Activated T-cell treated with anti-CD3 and anti-CD28 coated beads, Interleukin-2, amount 50 U/mL, for 4 hours (primary cell): ENCODE measurements around the gene TBC1D1. TPM values are rescaled to one million over a fixed set of nuclear protein-coding genes. Genes with fewer than 3 reads are reported as not detected.
"Not testable (repeated sequence)": the region's sequence is repeated elsewhere in the genome, so short reads cannot be mapped to it uniquely, and the experiment has no call there.

Experiments used
- ATAC-seq, 2 donors: fragments of 200-7000 bp; cut with Tn5 transposase; one replicate each; pipeline ENCODE4 v1.10.0; 2021
- DNase-seq: peaks from one replicate; pipeline ENCODE4 v3.0.0-alpha.2; 2020
- H3K27me3 Mint-ChIP-seq: one replicate; pipeline ENCODE4 v1.8.0; 2021; ENCODE audit warnings: low read depth, mixed read lengths
- H3K36me3 Mint-ChIP-seq: one replicate; pipeline ENCODE4 v1.8.0; 2022; ENCODE audit warnings: mixed read lengths; ENCODE audit not compliant: insufficient read depth
- H3K4me1 Mint-ChIP-seq: one replicate; pipeline ENCODE4 v1.8.0; 2021; ENCODE audit warnings: low read depth, mixed read lengths
- H3K4me3 Mint-ChIP-seq: one replicate; pipeline ENCODE4 v1.8.0; 2021; ENCODE audit warnings: mild to moderate bottlenecking, moderate library complexity, mixed read lengths
- H3K9me3 Mint-ChIP-seq: one replicate; pipeline ENCODE4 v1.8.0; 2021; ENCODE audit warnings: mixed read lengths
- total RNA-seq, 3 donors: library from RNA; stranded (reverse); gene quantifications; one replicate each; pipeline ENCODE4 v1.2.1, GENCODE V29; 2021

TBC1D1 gene
- total RNA-seq, 3 donors from 2014 or later: 29.4 to 42.0 (median 38.8) TPM

GRCh38 chr4:37958932-37959331 is 68.0 kb downstream of the TBC1D1 start:
- DNase-seq (no peak), ATAC-seq (no peak)
- H3K4me3 Mint-ChIP-seq: no peak overlapping the region
- H3K27me3 Mint-ChIP-seq: no peaks in the 10 kb centered on the region
- peaks cover 14% of the 10 kb centered on the region for H3K4me1 Mint-ChIP-seq
- peaks cover 8% of the 10 kb centered on the region for H3K36me3 Mint-ChIP-seq
- no peaks in the 10 kb centered on the region for H3K9me3 Mint-ChIP-seq

- Mint-ChIP-seq H3K4me1 (peaks cover 9% of the 10 kb centered on the region), H3K36me3 (peaks cover 8% of the 10 kb centered on the region), H3K9me3 (no peaks in the 10 kb centered on the region), H3K4me3 (no peak within 1 kb of the TSS), H3K27me3 (no peaks in the 10 kb centered on the region)
- no peak for DNase-seq
- no peak for ATAC-seq
Observed at GRCh38 chr4:37960098-37960497, 69.2 kb downstream of the TBC1D1 start, which contains the start of gene PTTG2. PTTG2 (plus strand) TSS chr4:37960398; CDS start chr4:37960435, 37 bp downstream.

GRCh38 chr4:37960679-37961450 is 70.0 kb downstream of the TBC1D1 start:
- Mint-ChIP-seq H3K9me3 (no peaks in the 10 kb centered on the region), H3K4me3 (no peak overlapping the region), H3K36me3 (peaks cover 8% of the 10 kb centered on the region), H3K27me3 (no peaks in the 10 kb centered on the region), H3K4me1 (peaks cover 8% of the 10 kb centered on the region)
- ATAC-seq (no peak), DNase-seq (no peak)

- Mint-ChIP-seq H3K36me3 (peaks cover 5% of the 10 kb centered on the region), H3K4me3 (no peak overlapping the region), H3K9me3 (peaks cover 3% of the 10 kb centered on the region), H3K27me3 (no peaks in the 10 kb centered on the region), H3K4me1 (peaks cover 17% of the 10 kb centered on the region)
- DNase-seq (no peak), ATAC-seq (no peak)
Observed at GRCh38 chr4:37964734-37965457, 74.0 kb downstream of the TBC1D1 start.

GRCh38 chr4:37966044-37966443 is 75.2 kb downstream of the TBC1D1 start:
- ATAC-seq (no peak), DNase-seq (no peak)
- Mint-ChIP-seq H3K4me1 (peaks cover 23% of the 10 kb centered on the region), H3K4me3 (no peak overlapping the region), H3K36me3 (peaks cover 5% of the 10 kb centered on the region), H3K27me3 (no peaks in the 10 kb centered on the region), H3K9me3 (peaks cover 3% of the 10 kb centered on the region)

- peak overlapping the region; percentile 7 for H3K4me3 Mint-ChIP-seq
- peaks cover 5% of the 10 kb centered on the region for H3K36me3 Mint-ChIP-seq
- no peaks in the 10 kb centered on the region for H3K27me3 Mint-ChIP-seq
- DNase-seq (no peak), ATAC-seq (no peak)
- H3K4me1 Mint-ChIP-seq: peaks cover 25% of the 10 kb centered on the region
- peaks cover 3% of the 10 kb centered on the region for H3K9me3 Mint-ChIP-seq
Observed at GRCh38 chr4:37967736-37968135, 76.9 kb downstream of the TBC1D1 start.

GRCh38 chr4:37968747-37969146 is 77.9 kb downstream of the TBC1D1 start:
- H3K36me3 Mint-ChIP-seq: peaks cover 5% of the 10 kb centered on the region
- peaks cover 29% of the 10 kb centered on the region for H3K4me1 Mint-ChIP-seq
- DNase-seq (no peak), ATAC-seq (no peak)
- peaks cover 3% of the 10 kb centered on the region for H3K9me3 Mint-ChIP-seq
- no peak overlapping the region for H3K4me3 Mint-ChIP-seq
- no peaks in the 10 kb centered on the region for H3K27me3 Mint-ChIP-seq

- peak; percentile 75 to 77 for ATAC-seq
- H3K4me1 Mint-ChIP-seq: peaks cover 22% of the 10 kb centered on the region
- DNase-seq: peak; percentile 41
- H3K4me3 Mint-ChIP-seq: no peak overlapping the region
- peaks cover 3% of the 10 kb centered on the region for H3K9me3 Mint-ChIP-seq
- H3K27me3 Mint-ChIP-seq: no peaks in the 10 kb centered on the region
- H3K36me3 Mint-ChIP-seq: peaks cover 5% of the 10 kb centered on the region
Observed at GRCh38 chr4:37970702-37971101, 79.8 kb downstream of the TBC1D1 start.

- Mint-ChIP-seq H3K36me3 (peaks cover 5% of the 10 kb centered on the region), H3K9me3 (peaks cover 3% of the 10 kb centered on the region), H3K4me1 (peaks cover 19% of the 10 kb centered on the region), H3K27me3 (no peaks in the 10 kb centered on the region), H3K4me3 (no peak overlapping the region)
- ATAC-seq: no peak
- DNase-seq: no peak
Observed at GRCh38 chr4:37971202-37971601, 80.3 kb downstream of the TBC1D1 start.

- peaks cover 3% of the 10 kb centered on the region for H3K9me3 Mint-ChIP-seq
- H3K4me1 Mint-ChIP-seq: peaks cover 22% of the 10 kb centered on the region
- H3K4me3 Mint-ChIP-seq: no peak overlapping the region
- H3K36me3 Mint-ChIP-seq: peaks cover 5% of the 10 kb centered on the region
- DNase-seq (no peak), ATAC-seq (no peak)
- no peaks in the 10 kb centered on the region for H3K27me3 Mint-ChIP-seq
Observed at GRCh38 chr4:37973441-37973840, 82.6 kb downstream of the TBC1D1 start.

GRCh38 chr4:37975321-37975822 is 84.5 kb downstream of the TBC1D1 start:
- not testable (repeated sequence) for H3K9me3 Mint-ChIP-seq, H3K27me3 Mint-ChIP-seq, H3K36me3 Mint-ChIP-seq, DNase-seq, ATAC-seq, H3K4me3 Mint-ChIP-seq
- H3K4me1 Mint-ChIP-seq: peaks cover 27% of the 10 kb centered on the region

- Mint-ChIP-seq H3K4me1 (peaks cover 25% of the 10 kb centered on the region), H3K27me3 (no peaks in the 10 kb centered on the region), H3K36me3 (no peaks in the 10 kb centered on the region), H3K4me3 (peak overlapping the region; percentile 74), H3K9me3 (no peaks in the 10 kb centered on the region)
- no peak for ATAC-seq
- no peak for DNase-seq
Observed at GRCh38 chr4:37976507-37976906, 85.6 kb downstream of the TBC1D1 start.

- ATAC-seq: peak; percentile 91 to 93
- Mint-ChIP-seq H3K36me3 (no peaks in the 10 kb centered on the region), H3K4me1 (peaks cover 30% of the 10 kb centered on the region), H3K27me3 (no peaks in the 10 kb centered on the region), H3K4me3 (peak overlapping the region; percentile 74), H3K9me3 (no peaks in the 10 kb centered on the region)
- peak; percentile 73 for DNase-seq
Observed at GRCh38 chr4:37976991-37977470, 86.1 kb downstream of the TBC1D1 start.

GRCh38 chr4:37977471-37978247 is 86.8 kb downstream of the TBC1D1 start:
- Mint-ChIP-seq H3K9me3 (no peaks in the 10 kb centered on the region), H3K36me3 (no peaks in the 10 kb centered on the region), H3K4me1 (peaks cover 36% of the 10 kb centered on the region), H3K27me3 (no peaks in the 10 kb centered on the region), H3K4me3 (peak overlapping the region; percentile 84)
- DNase-seq (peak; percentile 76), ATAC-seq (peak; percentile 75)
